IPS DF 6.9 (cell line): ENCODE results near the gene RTN3.
A peak's percentile ranks its signal among the peaks of the same experiment; 100 is the strongest.

Experiments used
- DNase-seq: peaks from one replicate; pipeline ENCODE4 v3.0.0-alpha.2; 2013; ENCODE audit warnings: low read depth, low spot score
- H3K27ac ChIP-seq: one replicate; pipeline ENCODE4 v1.5.1; 2013; ENCODE audit warnings: low read length, control low read depth
- H3K27me3 ChIP-seq: 2 replicates; pipeline ENCODE4 v1.6.1; 2013; ENCODE audit warnings: mild to moderate bottlenecking, low read length; ENCODE audit not compliant: control insufficient read depth, insufficient read depth
- H3K36me3 ChIP-seq: 2 replicates; pipeline ENCODE4 v1.6.1; 2013; ENCODE audit warnings: low read length; ENCODE audit not compliant: control insufficient read depth, insufficient read depth
- H3K4me1 ChIP-seq: 2 replicates; pipeline ENCODE4 v1.6.1; 2013; ENCODE audit warnings: low read length; ENCODE audit not compliant: control insufficient read depth, insufficient read depth
- H3K4me3 ChIP-seq: 2 replicates; pipeline ENCODE4 v1.5.1; 2013; ENCODE audit warnings: mild to moderate bottlenecking, low read length
- H3K9me3 ChIP-seq: 2 replicates; pipeline ENCODE4 v1.6.1; 2013; ENCODE audit warnings: low read length, inconsistent platforms; ENCODE audit not compliant: control insufficient read depth, insufficient read depth
- WGBS: extraction: QIAGEN DNeasy Blood & Tissue Kit; methylation state at CpG from one replicate; pipeline ENCODE4 v1.1.7; 2013; ENCODE audit warnings: mixed read lengths, missing lambda C conversion rate; ENCODE audit not compliant: insufficient read length, insufficient coverage; 5-methylcytosine and 5-hydroxymethylcytosine counted together

Gene RTN3

DNA sequence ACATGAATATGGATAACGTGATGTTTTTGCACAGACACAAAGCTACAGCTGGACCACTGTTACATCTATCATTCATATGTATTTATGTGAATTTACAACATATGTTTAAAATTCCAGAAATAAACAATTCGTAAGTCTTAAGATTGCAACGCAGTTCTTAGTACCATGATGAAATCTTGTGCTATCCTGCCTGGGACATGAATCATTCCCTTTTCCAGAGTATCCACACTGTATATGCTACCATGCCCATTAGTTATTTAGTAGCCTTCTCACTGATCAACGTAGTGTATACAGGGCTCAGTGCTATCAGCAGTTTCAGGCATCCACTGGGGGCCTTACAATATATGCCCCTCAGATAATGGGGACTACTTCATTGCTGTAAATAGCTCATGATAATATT lies 14.4 kb upstream of the RTN3 start:
- Histone ChIP-seq H3K27ac (no peak overlapping the region), H3K4me3 (no peak overlapping the region), H3K9me3 (no peaks in the 10 kb centered on the region), H3K27me3 (no peaks in the 10 kb centered on the region), H3K4me1 (no peaks in the 10 kb centered on the region; the same call in 1 of the 2 replicates), H3K36me3 (no peaks in the 10 kb centered on the region)
- WGBS = no CpG with 5 or more reads among the region's 4 CpGs
- no peak for DNase-seq

DNA sequence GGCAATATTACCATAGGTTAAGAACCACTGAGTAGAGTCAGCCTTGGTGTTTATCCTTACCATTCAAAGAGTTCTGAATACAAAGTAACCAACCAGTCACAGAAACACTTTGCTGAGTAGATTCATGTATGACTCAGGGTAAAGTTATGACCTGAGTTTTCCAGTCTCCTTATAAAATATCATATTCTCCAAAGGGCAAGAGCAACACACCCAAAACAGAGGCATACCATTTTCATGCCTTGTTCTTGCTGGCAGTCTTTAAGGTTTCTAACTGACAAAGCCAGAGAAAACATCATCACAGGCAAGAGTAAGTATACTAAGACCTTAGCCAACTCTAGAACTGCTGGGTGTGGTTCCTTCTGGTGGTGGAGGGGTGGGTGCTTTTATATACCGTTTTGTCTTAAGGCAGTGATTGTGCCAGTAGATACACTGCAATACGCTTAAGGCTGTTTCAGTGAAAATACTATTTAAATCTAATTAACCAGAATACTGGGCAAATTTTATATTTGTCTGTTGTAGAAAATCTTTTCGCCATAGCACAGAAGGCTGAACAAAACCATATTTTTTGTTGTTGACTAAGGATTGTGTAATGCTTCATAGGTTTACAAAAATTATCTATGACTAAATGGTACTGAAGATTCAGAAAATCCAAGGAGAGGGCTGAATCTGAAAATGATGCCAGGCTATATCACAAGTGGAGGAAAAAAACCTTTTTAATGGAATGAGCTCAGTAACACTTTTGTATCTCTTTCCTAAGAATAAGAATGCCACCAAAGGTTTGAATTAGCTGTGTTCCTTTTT lies 13.1 kb upstream of the RTN3 start:
- Histone ChIP-seq H3K36me3 (no peaks in the 10 kb centered on the region), H3K4me1 (no peaks in the 10 kb centered on the region; the same call in 1 of the 2 replicates), H3K4me3 (no peak overlapping the region), H3K9me3 (no peaks in the 10 kb centered on the region), H3K27me3 (no peaks in the 10 kb centered on the region), H3K27ac (no peak overlapping the region)
- no peak for DNase-seq
- no CpG with 5 or more reads among the region's 3 CpGs for WGBS

GRCh38 chr11:63670096-63670432 lies 11.2 kb upstream of the RTN3 start:
- Histone ChIP-seq H3K27me3 (no peaks in the 10 kb centered on the region), H3K36me3 (no peaks in the 10 kb centered on the region), H3K4me3 (no peak overlapping the region; the same call in 1 of the 2 replicates), H3K4me1 (no peaks in the 10 kb centered on the region; the same call in 1 of the 2 replicates), H3K9me3 (no peaks in the 10 kb centered on the region), H3K27ac (no peak overlapping the region)
- no CpG with 5 or more reads among the region's 7 CpGs for WGBS
- DNase-seq = no peak

GRCh38 chr11:63670433-63671321 lies 10.6 kb upstream of the RTN3 start:
- H3K4me3 ChIP-seq = peak overlapping the region; percentile 48; the same call in 1 of the 2 replicates
- no peak overlapping the region for H3K27ac ChIP-seq
- no peak for DNase-seq
- no peaks in the 10 kb centered on the region for H3K36me3 ChIP-seq
- no CpG with 5 or more reads among the region's 63 CpGs for WGBS
- no peaks in the 10 kb centered on the region; the same call in 1 of the 2 replicates for H3K4me1 ChIP-seq
- no peaks in the 10 kb centered on the region for H3K9me3 ChIP-seq
- H3K27me3 ChIP-seq = no peaks in the 10 kb centered on the region

- H3K27me3 ChIP-seq = no peaks in the 10 kb centered on the region
- no peaks in the 10 kb centered on the region; the same call in 1 of the 2 replicates for H3K4me1 ChIP-seq
- DNase-seq = peak; percentile 95
- H3K4me3 ChIP-seq = peak within 1 kb of the TSS; percentile 48; the same call in 1 of the 2 replicates
- H3K27ac ChIP-seq = no peak within 1 kb of the TSS
- WGBS = no CpG with 5 or more reads among the region's 69 CpGs
- no peaks in the 10 kb centered on the region for H3K9me3 ChIP-seq
- H3K36me3 ChIP-seq = no peaks in the 10 kb centered on the region
These were observed 9.8 kb upstream of the RTN3 start, which contains the start of gene ATL3 for GRCh38 chr11:63671322-63672155. Gene ATL3 (minus strand): TSS chr11:63671376. CDS start chr11:63671335, 41 bp downstream.

DNA sequence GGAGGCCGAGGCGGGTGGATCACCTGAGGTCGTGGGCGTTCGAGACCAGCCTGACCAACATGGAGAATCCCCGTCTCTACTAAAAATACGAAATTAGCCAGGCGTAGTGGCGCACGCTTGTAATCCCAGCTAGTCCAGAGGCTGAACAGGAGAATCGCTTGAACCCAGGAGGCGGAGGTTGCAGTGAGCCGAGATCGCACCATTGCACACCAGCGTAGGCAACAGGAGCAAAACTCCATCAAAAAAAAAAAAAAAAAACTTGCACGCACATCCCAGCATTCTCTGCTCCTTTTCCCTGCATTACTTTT lies 9.2 kb upstream of the RTN3 start:
- Histone ChIP-seq H3K4me1 (no peaks in the 10 kb centered on the region; the same call in 1 of the 2 replicates), H3K9me3 (no peaks in the 10 kb centered on the region), H3K27ac (no peak overlapping the region), H3K4me3 (no peak overlapping the region), H3K36me3 (no peaks in the 10 kb centered on the region), H3K27me3 (no peaks in the 10 kb centered on the region)
- DNase-seq = no peak
- WGBS = no CpG with 5 or more reads among the region's 16 CpGs

DNA sequence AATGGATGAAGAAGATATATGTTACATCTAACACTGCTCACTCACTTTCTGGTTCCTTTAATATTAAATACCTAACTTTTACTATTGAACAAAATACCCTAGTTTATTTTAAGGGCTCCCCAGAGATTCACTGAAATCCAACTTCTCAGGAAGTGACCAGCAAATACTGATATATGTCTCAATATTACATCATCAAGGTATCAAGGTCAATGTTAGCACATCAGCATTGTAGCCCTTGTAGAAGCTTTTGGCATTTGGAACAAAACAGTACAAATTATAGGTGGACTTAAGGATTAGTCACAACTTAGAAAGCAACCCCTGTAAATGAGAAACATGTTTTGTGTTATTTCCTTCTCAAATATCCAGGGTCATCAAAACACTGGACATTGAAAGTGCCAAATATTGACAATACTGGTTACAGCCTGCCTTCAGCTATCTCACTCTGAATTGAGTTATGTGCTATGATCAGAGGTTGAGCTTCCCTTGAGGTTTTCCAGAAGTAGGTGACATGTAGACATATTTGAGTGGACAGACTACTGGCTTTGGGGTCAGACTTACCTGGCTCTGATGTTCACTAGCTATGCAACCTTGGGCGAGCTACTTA lies 8.3 kb upstream of the RTN3 start:
- H3K9me3 ChIP-seq = no peaks in the 10 kb centered on the region
- DNase-seq = no peak
- H3K4me1 ChIP-seq = no peaks in the 10 kb centered on the region; the same call in 1 of the 2 replicates
- no CpG with 5 or more reads among the region's 1 CpG for WGBS
- no peak overlapping the region for H3K4me3 ChIP-seq
- no peak overlapping the region for H3K27ac ChIP-seq
- H3K36me3 ChIP-seq = no peaks in the 10 kb centered on the region
- H3K27me3 ChIP-seq = no peaks in the 10 kb centered on the region

GRCh38 chr11:63673579-63673978 lies 7.7 kb upstream of the RTN3 start:
- no peaks in the 10 kb centered on the region; the same call in 1 of the 2 replicates for H3K4me1 ChIP-seq
- DNase-seq = no peak
- no peaks in the 10 kb centered on the region for H3K9me3 ChIP-seq
- H3K4me3 ChIP-seq = no peak overlapping the region
- no peaks in the 10 kb centered on the region for H3K27me3 ChIP-seq
- H3K36me3 ChIP-seq = no peaks in the 10 kb centered on the region
- H3K27ac ChIP-seq = no peak overlapping the region
- no CpG with 5 or more reads among the region's 4 CpGs for WGBS

- no peak for DNase-seq
These were observed 423 bp upstream of the RTN3 start for GRCh38 chr11:63680834-63681320.

More at GRCh38 chr11:63680834-63681320, 423 bp upstream of the RTN3 start:
- H3K9me3 ChIP-seq = no peaks in the 10 kb centered on the region
- H3K27ac ChIP-seq = no peak overlapping the region
- H3K27me3 ChIP-seq = no peaks in the 10 kb centered on the region
- no peaks in the 10 kb centered on the region for H3K4me1 ChIP-seq
- H3K36me3 ChIP-seq = no peaks in the 10 kb centered on the region
- H3K4me3 ChIP-seq = peak overlapping the region; percentile 10; the same call in 1 of the 2 replicates
- WGBS = no CpG with 5 or more reads among the region's 18 CpGs
